NB4 (cell line): ENCODE results near the gene ESRRG.

ENCODE experiments used
- CTCF ChIP-seq: IDR thresholded peaks from one replicate; pipeline ENCODE4 v1.5.1; 2012; ENCODE audit warnings: low read depth, low read length
- MYC ChIP-seq: IDR thresholded peaks from 2 replicates; pipeline ENCODE4 v1.6.1; 2011; ENCODE audit warnings: low read depth, low read length

- TF ChIP-seq MYC (no peak), CTCF (no peak)
Measured at GRCh38 chr1:216616425-216616824, 106.8 kb downstream of the ESRRG start.
